ENCODE data around the gene EPHA4. TPM values are rescaled to one million over a fixed set of nuclear protein-coding genes. Genes with fewer than 3 reads are reported as not detected.

Gene EPHA4
- total and polyA plus RNA-seq, 12 donors = 3.4 to 51.3 (median 18.6) TPM

DNA sequence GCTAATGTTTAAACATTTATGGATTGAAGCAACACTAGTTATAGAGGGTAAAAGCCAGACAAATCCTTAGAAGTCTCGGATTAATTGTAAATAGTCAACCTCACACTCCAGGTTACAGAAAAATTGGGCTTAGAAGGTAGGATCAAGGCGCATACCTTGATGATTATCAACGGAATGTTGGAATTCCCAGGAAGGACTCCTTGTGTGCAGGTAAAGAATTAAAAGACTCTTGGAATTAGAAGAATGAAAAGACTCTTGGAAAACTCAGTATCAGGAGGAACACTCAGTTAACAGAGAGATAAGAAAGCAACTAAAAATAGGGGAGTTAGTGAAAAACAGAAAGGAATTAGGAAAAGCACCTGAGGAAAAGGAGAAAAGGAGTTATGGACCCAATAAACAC, 29.3 kb upstream of the EPHA4 start:
- 76 to 80% methylated on average over 3 of the region's 3 CpGs for WGBS, 2 donors
- intact Hi-C loops (cut with DNase I) = no loop called here
- peaks cover 0 to 2% (median 0%) of the 10 kb centered on the region in 11 donors for H3K9me3 ChIP-seq
- DNase-seq = no peak
- no peaks in the 10 kb centered on the region for H3K36me3 ChIP-seq
- H3K4me1 ChIP-seq = no peaks in the 10 kb centered on the region
- H3K27ac ChIP-seq = no peak overlapping the region
- no peak for ATAC-seq
- no peak overlapping the region for H3K4me3 ChIP-seq
- H3K27me3 ChIP-seq = peaks cover 0 to 23% (median 0%) of the 10 kb centered on the region in 7 donors
- TF ChIP-seq, protein P1, sequence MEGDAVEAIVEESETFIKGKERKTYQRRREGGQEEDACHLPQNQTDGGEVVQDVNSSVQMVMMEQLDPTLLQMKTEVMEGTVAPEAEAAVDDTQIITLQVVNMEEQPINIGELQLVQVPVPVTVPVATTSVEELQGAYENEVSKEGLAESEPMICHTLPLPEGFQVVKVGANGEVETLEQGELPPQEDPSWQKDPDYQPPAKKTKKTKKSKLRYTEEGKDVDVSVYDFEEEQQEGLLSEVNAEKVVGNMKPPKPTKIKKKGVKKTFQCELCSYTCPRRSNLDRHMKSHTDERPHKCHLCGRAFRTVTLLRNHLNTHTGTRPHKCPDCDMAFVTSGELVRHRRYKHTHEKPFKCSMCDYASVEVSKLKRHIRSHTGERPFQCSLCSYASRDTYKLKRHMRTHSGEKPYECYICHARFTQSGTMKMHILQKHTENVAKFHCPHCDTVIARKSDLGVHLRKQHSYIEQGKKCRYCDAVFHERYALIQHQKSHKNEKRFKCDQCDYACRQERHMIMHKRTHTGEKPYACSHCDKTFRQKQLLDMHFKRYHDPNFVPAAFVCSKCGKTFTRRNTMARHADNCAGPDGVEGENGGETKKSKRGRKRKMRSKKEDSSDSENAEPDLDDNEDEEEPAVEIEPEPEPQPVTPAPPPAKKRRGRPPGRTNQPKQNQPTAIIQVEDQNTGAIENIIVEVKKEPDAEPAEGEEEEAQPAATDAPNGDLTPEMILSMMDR (IDR thresholded peaks at IDR 0.05) = no peak

DNA sequence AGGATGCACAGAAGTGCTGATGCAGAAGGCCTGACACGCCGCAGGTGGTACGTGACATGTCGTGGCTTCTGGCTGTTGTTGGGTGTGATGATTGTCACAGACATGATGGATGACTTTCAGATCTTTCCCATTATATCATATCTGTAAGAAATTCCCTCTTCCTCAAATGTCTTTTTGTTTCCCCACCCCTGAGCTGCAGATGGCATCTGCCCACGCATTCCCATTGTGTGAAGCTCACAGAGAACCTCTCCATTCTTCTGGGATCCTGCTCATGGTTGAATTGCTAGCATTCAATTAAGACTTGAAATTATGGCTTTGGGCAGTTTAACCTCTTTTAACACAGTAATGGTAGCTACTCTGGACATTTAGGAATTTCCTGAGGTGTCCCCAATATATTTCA, 28.3 kb upstream of the EPHA4 start:
- intact Hi-C loops (cut with DNase I) = no loop called here
- 87 to 90% methylated on average over 5 of the region's 5 CpGs for WGBS, 2 donors
- Histone ChIP-seq H3K27ac (no peak overlapping the region), H3K9me3 (peaks cover 0 to 10% (median 0%) of the 10 kb centered on the region in 11 donors), H3K27me3 (peaks cover 0 to 18% (median 0%) of the 10 kb centered on the region in 7 donors), H3K4me1 (no peaks in the 10 kb centered on the region), H3K4me3 (no peak overlapping the region), H3K36me3 (no peaks in the 10 kb centered on the region)
- ATAC-seq = no peak
- TF ChIP-seq, protein P1 (IDR thresholded peaks at IDR 0.05) = no peak
- no peak for DNase-seq

DNA sequence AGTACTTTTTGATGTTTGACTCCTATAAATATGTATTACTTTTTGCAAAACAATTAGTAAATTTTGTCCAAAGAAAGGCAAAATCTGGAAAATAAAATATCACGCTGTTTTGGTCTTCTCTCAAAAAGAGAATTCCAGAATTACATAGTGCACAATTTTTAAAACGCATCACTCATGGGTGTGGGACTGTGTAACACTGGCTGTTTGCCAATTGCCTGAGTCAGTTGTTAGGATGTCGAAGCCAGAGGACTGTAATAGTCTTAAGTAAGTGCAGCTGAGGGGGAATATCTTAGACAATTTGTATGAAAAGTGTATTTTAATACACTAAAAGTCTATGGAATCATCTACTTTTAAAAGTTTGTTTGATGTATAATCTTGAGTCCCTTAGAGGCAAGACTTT, 24.1 kb upstream of the EPHA4 start:
- Histone ChIP-seq H3K27ac (no peak overlapping the region), H3K36me3 (no peaks in the 10 kb centered on the region), H3K4me3 (no peak overlapping the region), H3K9me3 (peaks cover 0 to 10% (median 0%) of the 10 kb centered on the region in 11 donors), H3K4me1 (no peaks in the 10 kb centered on the region), H3K27me3 (peaks cover 0 to 1% (median 0%) of the 10 kb centered on the region in 7 donors)
- WGBS, 2 donors = 49 to 61% methylated on average over 3 of the region's 3 CpGs
- intact Hi-C loops (cut with DNase I) = loop anchor here in 1 of 10 donors (10.0 kb wide), 1 partner anchor 379 kb away; no protein-coding TSS in a partner anchor
- TF ChIP-seq, protein P1 (IDR thresholded peaks at IDR 0.05) = no peak
- ATAC-seq (no peak), DNase-seq (no peak)

DNA sequence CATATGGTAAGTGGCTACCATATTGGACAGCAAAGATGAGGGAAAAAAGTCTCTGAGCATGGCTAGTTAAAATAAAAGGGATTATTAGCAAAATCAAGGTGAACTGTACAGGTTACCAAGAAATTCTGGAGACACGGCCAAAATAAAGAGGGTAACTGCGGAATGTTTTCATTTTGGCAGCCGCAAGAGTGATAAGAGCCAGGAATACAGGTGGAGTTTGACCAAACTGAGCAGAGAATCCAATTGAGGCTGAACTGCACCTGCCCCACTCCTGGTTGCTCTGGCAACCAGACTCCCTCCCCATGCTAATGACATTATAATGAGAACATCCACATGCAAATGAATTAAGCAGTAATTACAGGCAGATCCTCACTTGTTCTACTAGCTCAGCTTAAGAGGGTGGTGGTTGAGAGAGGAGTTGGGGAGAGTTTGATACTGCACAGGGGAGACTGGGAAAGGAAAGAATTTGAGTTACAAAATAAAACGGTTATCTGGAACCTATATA, 18.8 kb upstream of the EPHA4 start:
- Histone ChIP-seq H3K36me3 (no peaks in the 10 kb centered on the region), H3K4me3 (no peak overlapping the region), H3K27ac (no peak overlapping the region), H3K4me1 (no peaks in the 10 kb centered on the region), H3K9me3 (peaks cover 0 to 4% (median 0%) of the 10 kb centered on the region in 11 donors), H3K27me3 (peaks cover 0 to 25% (median 9%) of the 10 kb centered on the region in 7 donors)
- DNase-seq (no peak), ATAC-seq (no peak)
- 82 to 88% methylated on average over 4 of the region's 4 CpGs for WGBS, 2 donors
- TF ChIP-seq, protein P1 (IDR thresholded peaks at IDR 0.05) = no peak
- intact Hi-C loops (cut with DNase I) = loop anchor here in 1 of 10 donors (10.0 kb wide), 1 partner anchor 384 kb away; no protein-coding TSS in a partner anchor
